NB4 (cell line): ENCODE results near the gene PTPN3.

Source experiments
- CTCF ChIP-seq: IDR thresholded peaks from one replicate; pipeline ENCODE4 v1.5.1; 2012; ENCODE audit warnings: low read depth, low read length
- MAX ChIP-seq: IDR thresholded peaks from 2 replicates; pipeline ENCODE4 v1.6.1; 2011; ENCODE audit warnings: low read depth, low read length
- POLR2A ChIP-seq: IDR thresholded peaks from 2 replicates; pipeline ENCODE4 v1.6.1; 2011; ENCODE audit warnings: mild to moderate bottlenecking; ENCODE audit not compliant: insufficient read length; ENCODE audit errors: extremely low read depth

GRCh38 chr9:109399258-109399767 lies 98.8 kb downstream of the PTPN3 start:
- TF ChIP-seq CTCF (no peak), POLR2A (no peak), MAX (no peak)
